Liver (tissue), 9 donors: ENCODE results near the gene DDX56. TPM values are rescaled to one million over a fixed set of nuclear protein-coding genes. Genes with fewer than 3 reads are reported as not detected.

Experiments used
- DNase-seq: peaks from one replicate; pipeline ENCODE4 v3.0.0-alpha.2; 2017; ENCODE audit warnings: low spot score
- H3K27ac ChIP-seq, 2 donors: one replicate each; pipeline ENCODE4 v1.7.0; 2013; ENCODE audit warnings: inconsistent platforms in 2 of 2, low read length in 2 of 2, control low read depth in 1 of 2, low read depth in 1 of 2, mild to moderate bottlenecking in 1 of 2
- H3K27me3 ChIP-seq, 4 donors: one replicate each; pipeline versions ENCODE4 v1.6.1 to v1.7.0; 2013; ENCODE audit warnings: low read length in 3 of 4, inconsistent platforms in 1 of 4, mild to moderate bottlenecking in 1 of 4, moderate library complexity in 1 of 4; ENCODE audit not compliant: control insufficient read depth in 4 of 4, insufficient read depth in 4 of 4
- H3K36me3 ChIP-seq, 4 donors: one replicate each; pipeline versions ENCODE4 v1.6.1 to v1.7.0; 2013; ENCODE audit warnings: low read length in 3 of 4, mild to moderate bottlenecking in 3 of 4, low read depth in 1 of 4, moderate library complexity in 1 of 4; ENCODE audit not compliant: control insufficient read depth in 4 of 4, insufficient read depth in 3 of 4
- H3K4me1 ChIP-seq, 4 donors: one replicate each; pipeline versions ENCODE4 v1.6.1 to v1.7.0; 2013; ENCODE audit warnings: low read length in 3 of 4, mild to moderate bottlenecking in 3 of 4, moderate library complexity in 1 of 4; ENCODE audit not compliant: control insufficient read depth in 4 of 4, insufficient read depth in 4 of 4
- H3K4me3 ChIP-seq, 3 donors: one replicate each; pipeline versions ENCODE4 v1.6.1 to v1.7.0; 2013; ENCODE audit warnings: low read length in 3 of 3, control low read depth in 1 of 3, low read depth in 1 of 3, mild to moderate bottlenecking in 1 of 3
- H3K9ac ChIP-seq, 2 donors: one replicate each; pipeline ENCODE4 v1.7.0; 2013; ENCODE audit warnings: low read length in 2 of 2, mild to moderate bottlenecking in 2 of 2, moderate library complexity in 2 of 2, control low read depth in 1 of 2, low read depth in 1 of 2
- H3K9me3 ChIP-seq, 4 donors: one replicate each; pipeline versions ENCODE4 v1.6.1 to v1.7.0; 2013; ENCODE audit warnings: low read length in 3 of 4; ENCODE audit not compliant: control insufficient read depth in 4 of 4
- EGR1 ChIP-seq, 2 donors: IDR thresholded peaks; 2 replicates each; pipeline ENCODE4 v1.6.1; 2016 to 2018; ENCODE audit warnings: antibody characterized with exemption in 2 of 2, low read depth in 2 of 2
- FOXA1 ChIP-seq: IDR thresholded peaks from 2 replicates; pipeline ENCODE4 v1.6.1; 2016; ENCODE audit warnings: antibody characterized with exemption
- FOXA2 ChIP-seq: IDR thresholded peaks from 2 replicates; pipeline ENCODE4 v1.6.1; 2016; ENCODE audit warnings: antibody characterized with exemption
- GABPA ChIP-seq, 2 donors: IDR thresholded peaks in 1 of 2; conservative IDR thresholded peaks in 1 of 2; 2 replicates each; pipeline ENCODE4 v1.6.1; 2016; ENCODE audit warnings: antibody characterized with exemption in 2 of 2, mild to moderate bottlenecking in 1 of 2, moderate library complexity in 1 of 2
- HNF4A ChIP-seq, 2 donors: conservative IDR thresholded peaks; 2 replicates each; pipeline ENCODE4 v1.6.1; 2016; ENCODE audit warnings: antibody characterized with exemption in 2 of 2, mild to moderate bottlenecking in 2 of 2
- HNF4G ChIP-seq: IDR thresholded peaks from 2 replicates; pipeline ENCODE4 v1.6.1; 2016; ENCODE audit warnings: antibody characterized with exemption
- JUND ChIP-seq, 2 donors: IDR thresholded peaks; 2 replicates each; pipeline ENCODE4 v1.6.1; 2016; ENCODE audit warnings: antibody characterized with exemption in 2 of 2
- NR2F2 ChIP-seq: IDR thresholded peaks from 2 replicates; pipeline ENCODE4 v1.6.1; 2016; ENCODE audit warnings: antibody characterized with exemption
- RAD21 ChIP-seq, 2 donors: IDR thresholded peaks; 2 replicates each; pipeline ENCODE4 v1.6.1; 2016; ENCODE audit warnings: antibody characterized with exemption in 2 of 2, mild to moderate bottlenecking in 2 of 2
- RXRA ChIP-seq, 2 donors: IDR thresholded peaks; 2 replicates each; pipeline ENCODE4 v1.6.1; 2017 to 2018; ENCODE audit warnings: antibody characterized with exemption in 2 of 2, mild to moderate bottlenecking in 1 of 2
- SP1 ChIP-seq: IDR thresholded peaks from 2 replicates; pipeline ENCODE4 v1.6.1; 2018; ENCODE audit warnings: antibody characterized with exemption, mild to moderate bottlenecking
- TAF1 ChIP-seq: conservative IDR thresholded peaks from 2 replicates; pipeline ENCODE4 v1.6.1; 2016; ENCODE audit warnings: antibody characterized with exemption, mild to moderate bottlenecking
- YY1 ChIP-seq: IDR thresholded peaks from 2 replicates; pipeline ENCODE4 v1.6.1; 2016; ENCODE audit warnings: antibody characterized with exemption, mild to moderate bottlenecking
- WGBS: extraction: QIAGEN DNeasy Blood & Tissue Kit; methylation state at CpG from one replicate; pipeline ENCODE4 v1.1.7; 2013; 5-methylcytosine and 5-hydroxymethylcytosine counted together
- polyA plus RNA-seq, 2 donors: library from polyadenylated mRNA; stranded (reverse) in 1 of 2; unstranded in 1 of 2; fragments of 200-250 nt in 1 of 2; fragments of >200 nt in 1 of 2; fragmentation: Nextera tagmentation in 1 of 2; extraction: Ambion mirVana in 1 of 2; gene quantifications; one replicate each; pipeline versions ENCODE4 v1.2.1 to v1.2.3, GENCODE V29; 2013 to 2015
- total RNA-seq, 2 donors: library from RNA; depleted of rRNA; stranded (reverse); fragments of >200 nt; gene quantifications; one replicate each; pipeline ENCODE4 v1.2.3, GENCODE V29; 2014
- TF ChIP-seq, protein P1 (sequence below): fragments of 150-350 bp; IDR thresholded peaks from 2 replicates; pipeline ENCODE4 v1.5.1; 2017; ENCODE audit warnings: improper control_type of control experiment, low read depth, low read length; ENCODE audit not compliant: missing input control
- TF ChIP-seq, protein P2 (sequence below): IDR thresholded peaks from 2 replicates; pipeline ENCODE4 v1.6.1; 2016; ENCODE audit warnings: antibody characterized with exemption, mild to moderate bottlenecking
- TF ChIP-seq, protein P3 (sequence below): IDR thresholded peaks from 2 replicates; pipeline ENCODE4 v1.6.1; 2016; ENCODE audit warnings: antibody characterized with exemption
- TF ChIP-seq, protein P4 (sequence below): IDR thresholded peaks from 2 replicates; pipeline ENCODE4 v1.6.1; 2016; ENCODE audit warnings: antibody characterized with exemption
- TF ChIP-seq, protein P5 (sequence below): IDR thresholded peaks from 2 replicates; pipeline ENCODE4 v1.6.1; 2016; ENCODE audit warnings: antibody characterized with exemption
- donor health status: healthy.
- donor health status: healthy.
- donor health status: healthy.
- donor health status: healthy.
- donor health status: healthy.

DDX56 gene
- total and polyA plus RNA-seq, 4 donors = 24.3 to 42.1 (median 31.9) TPM

DNA sequence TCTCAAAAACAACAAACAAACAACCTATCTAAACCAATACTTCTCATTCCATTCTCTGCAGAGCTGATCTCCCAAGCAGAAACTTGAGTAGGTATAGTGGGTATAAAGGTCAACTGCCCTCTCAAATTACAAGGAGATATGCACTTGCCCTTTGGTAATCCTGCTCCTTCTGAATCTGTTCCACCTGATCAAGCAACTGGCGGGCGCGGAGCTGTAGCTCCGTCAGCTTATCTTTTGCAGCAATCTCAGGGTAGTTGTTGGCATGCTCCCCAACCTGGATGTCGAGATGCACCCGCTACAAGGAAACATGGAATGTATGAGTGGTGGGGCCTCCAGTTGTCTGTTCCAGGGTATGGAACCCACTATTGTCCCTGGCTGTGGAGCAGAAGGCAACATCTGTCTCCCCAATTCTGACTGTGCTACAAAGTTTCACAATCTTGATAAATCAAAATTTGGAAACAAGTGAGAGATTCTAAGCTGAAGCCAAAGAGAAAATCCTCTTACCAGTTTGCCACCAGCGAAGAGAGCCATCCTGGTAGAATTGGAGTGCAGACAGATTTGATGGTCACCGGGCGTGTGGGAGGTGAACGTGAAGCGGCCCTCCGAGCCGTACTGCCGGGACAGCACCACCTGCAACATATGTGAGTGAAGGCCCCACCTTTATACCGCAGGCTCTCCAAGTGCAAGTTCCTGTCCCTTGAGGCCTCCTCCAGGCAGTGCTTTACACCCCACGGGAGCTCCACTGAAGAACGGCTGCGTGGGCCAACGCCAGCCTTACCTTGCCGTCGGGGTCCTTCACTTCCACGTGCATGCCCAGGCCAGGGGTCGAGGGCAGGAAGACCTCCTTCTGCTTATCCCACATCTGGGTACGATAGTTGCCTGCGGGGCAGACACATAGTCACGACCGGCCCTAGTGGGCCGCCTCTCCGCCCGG, 7.5 kb upstream of the DDX56 start:
- DNase-seq = peak; percentile 54
- H3K27me3 ChIP-seq = no peaks in the 10 kb centered on the region
- peaks cover 4 to 18% (median 15%) of the 10 kb centered on the region in 4 donors for H3K36me3 ChIP-seq
- 18% methylated on average over 30 of the region's 30 CpGs for WGBS
- H3K4me1 ChIP-seq = peaks cover 4 to 16% (median 8%) of the 10 kb centered on the region in 4 donors
- peak overlapping the region; percentile 84 to 98 for H3K27ac ChIP-seq
- H3K9me3 ChIP-seq = no peaks in the 10 kb centered on the region
- peak overlapping the region; percentile 64 to 92 (median 66) for H3K4me3 ChIP-seq
- TF ChIP-seq JUND (IDR thresholded peaks at IDR 0.05) (no peak), NR2F2 (no peak), SP1 (no peak), YY1 (no peak), FOXA1 (no peak), HNF4A (conservative IDR thresholded peaks at IDR 0.05) (no peak), TAF1 (no peak), RAD21 (IDR thresholded peaks at IDR 0.05) (no peak), FOXA2 (no peak), EGR1 (IDR thresholded peaks at IDR 0.05; ENCODE audit: low read depth in 2 of 2) (no peak), RXRA (IDR thresholded peaks at IDR 0.05) (no peak), GABPA (IDR thresholded peaks at IDR 0.05 in 1 of 2, conservative IDR thresholded peaks at IDR 0.05 in 1 of 2) (no peak), HNF4G (no peak)
- TF ChIP-seq, protein P1, sequence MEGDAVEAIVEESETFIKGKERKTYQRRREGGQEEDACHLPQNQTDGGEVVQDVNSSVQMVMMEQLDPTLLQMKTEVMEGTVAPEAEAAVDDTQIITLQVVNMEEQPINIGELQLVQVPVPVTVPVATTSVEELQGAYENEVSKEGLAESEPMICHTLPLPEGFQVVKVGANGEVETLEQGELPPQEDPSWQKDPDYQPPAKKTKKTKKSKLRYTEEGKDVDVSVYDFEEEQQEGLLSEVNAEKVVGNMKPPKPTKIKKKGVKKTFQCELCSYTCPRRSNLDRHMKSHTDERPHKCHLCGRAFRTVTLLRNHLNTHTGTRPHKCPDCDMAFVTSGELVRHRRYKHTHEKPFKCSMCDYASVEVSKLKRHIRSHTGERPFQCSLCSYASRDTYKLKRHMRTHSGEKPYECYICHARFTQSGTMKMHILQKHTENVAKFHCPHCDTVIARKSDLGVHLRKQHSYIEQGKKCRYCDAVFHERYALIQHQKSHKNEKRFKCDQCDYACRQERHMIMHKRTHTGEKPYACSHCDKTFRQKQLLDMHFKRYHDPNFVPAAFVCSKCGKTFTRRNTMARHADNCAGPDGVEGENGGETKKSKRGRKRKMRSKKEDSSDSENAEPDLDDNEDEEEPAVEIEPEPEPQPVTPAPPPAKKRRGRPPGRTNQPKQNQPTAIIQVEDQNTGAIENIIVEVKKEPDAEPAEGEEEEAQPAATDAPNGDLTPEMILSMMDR = no peak
- TF ChIP-seq, protein P2, sequence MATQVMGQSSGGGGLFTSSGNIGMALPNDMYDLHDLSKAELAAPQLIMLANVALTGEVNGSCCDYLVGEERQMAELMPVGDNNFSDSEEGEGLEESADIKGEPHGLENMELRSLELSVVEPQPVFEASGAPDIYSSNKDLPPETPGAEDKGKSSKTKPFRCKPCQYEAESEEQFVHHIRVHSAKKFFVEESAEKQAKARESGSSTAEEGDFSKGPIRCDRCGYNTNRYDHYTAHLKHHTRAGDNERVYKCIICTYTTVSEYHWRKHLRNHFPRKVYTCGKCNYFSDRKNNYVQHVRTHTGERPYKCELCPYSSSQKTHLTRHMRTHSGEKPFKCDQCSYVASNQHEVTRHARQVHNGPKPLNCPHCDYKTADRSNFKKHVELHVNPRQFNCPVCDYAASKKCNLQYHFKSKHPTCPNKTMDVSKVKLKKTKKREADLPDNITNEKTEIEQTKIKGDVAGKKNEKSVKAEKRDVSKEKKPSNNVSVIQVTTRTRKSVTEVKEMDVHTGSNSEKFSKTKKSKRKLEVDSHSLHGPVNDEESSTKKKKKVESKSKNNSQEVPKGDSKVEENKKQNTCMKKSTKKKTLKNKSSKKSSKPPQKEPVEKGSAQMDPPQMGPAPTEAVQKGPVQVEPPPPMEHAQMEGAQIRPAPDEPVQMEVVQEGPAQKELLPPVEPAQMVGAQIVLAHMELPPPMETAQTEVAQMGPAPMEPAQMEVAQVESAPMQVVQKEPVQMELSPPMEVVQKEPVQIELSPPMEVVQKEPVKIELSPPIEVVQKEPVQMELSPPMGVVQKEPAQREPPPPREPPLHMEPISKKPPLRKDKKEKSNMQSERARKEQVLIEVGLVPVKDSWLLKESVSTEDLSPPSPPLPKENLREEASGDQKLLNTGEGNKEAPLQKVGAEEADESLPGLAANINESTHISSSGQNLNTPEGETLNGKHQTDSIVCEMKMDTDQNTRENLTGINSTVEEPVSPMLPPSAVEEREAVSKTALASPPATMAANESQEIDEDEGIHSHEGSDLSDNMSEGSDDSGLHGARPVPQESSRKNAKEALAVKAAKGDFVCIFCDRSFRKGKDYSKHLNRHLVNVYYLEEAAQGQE = no peak
- TF ChIP-seq, protein P3, sequence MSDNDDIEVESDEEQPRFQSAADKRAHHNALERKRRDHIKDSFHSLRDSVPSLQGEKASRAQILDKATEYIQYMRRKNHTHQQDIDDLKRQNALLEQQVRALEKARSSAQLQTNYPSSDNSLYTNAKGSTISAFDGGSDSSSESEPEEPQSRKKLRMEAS = no peak
- TF ChIP-seq, protein P4, sequence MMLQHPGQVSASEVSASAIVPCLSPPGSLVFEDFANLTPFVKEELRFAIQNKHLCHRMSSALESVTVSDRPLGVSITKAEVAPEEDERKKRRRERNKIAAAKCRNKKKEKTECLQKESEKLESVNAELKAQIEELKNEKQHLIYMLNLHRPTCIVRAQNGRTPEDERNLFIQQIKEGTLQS = no peak
- TF ChIP-seq, protein P5, sequence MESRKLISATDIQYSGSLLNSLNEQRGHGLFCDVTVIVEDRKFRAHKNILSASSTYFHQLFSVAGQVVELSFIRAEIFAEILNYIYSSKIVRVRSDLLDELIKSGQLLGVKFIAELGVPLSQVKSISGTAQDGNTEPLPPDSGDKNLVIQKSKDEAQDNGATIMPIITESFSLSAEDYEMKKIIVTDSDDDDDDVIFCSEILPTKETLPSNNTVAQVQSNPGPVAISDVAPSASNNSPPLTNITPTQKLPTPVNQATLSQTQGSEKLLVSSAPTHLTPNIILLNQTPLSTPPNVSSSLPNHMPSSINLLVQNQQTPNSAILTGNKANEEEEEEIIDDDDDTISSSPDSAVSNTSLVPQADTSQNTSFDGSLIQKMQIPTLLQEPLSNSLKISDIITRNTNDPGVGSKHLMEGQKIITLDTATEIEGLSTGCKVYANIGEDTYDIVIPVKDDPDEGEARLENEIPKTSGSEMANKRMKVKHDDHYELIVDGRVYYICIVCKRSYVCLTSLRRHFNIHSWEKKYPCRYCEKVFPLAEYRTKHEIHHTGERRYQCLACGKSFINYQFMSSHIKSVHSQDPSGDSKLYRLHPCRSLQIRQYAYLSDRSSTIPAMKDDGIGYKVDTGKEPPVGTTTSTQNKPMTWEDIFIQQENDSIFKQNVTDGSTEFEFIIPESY = no peak
- H3K9ac ChIP-seq = peak overlapping the region; percentile 30 to 96
